Measurements from ENCODE around the gene LIPC. TPM values are rescaled to one million over a fixed set of nuclear protein-coding genes. Genes with fewer than 3 reads are reported as not detected.

Gene LIPC
- total and polyA plus RNA-seq, 9 of the 15 experiments (the other 6 are each of a cell fraction or from before 2014, with no cell fraction given): 0.07 to 0.41 (median 0.11) TPM; not detected in 2

DNA sequence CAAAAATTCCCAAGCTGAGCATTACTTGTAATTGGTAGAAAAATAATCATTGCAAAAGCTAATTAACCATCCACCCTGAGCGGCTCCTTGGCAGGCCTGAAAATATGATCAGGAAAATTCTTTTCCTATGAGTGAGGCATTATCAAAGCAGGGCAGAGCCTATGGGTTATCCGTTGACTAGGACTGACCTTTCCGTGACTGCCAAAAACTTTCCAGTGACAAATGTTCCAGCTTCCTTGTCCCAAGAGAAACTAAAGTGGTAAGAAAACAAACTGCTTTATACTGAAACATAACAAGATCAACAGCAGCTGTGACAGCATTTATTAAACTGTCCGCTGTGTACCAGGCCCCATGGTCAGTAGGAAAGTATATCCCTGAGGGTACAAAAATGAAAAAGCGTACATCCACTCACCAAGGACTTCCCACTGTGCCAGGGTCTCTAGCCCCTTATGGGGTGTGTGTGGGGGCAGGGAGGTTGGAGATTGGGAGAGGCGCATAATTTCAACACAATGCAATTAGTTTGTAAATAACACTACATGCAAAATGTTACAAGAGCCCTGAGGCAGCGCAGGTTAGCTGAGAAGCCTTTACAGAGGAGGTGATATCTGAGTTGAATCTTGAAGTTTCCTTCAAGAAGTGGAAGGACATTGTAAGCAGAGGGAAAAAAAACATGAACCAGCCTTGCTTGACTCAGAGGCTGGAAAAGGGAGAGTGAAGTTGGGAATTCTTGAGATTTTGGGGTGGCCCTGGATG is 8.5 kb downstream of the LIPC start:
- H2AFZ ChIP-seq (ENCODE audit: low read depth, low read length): peak overlapping the region; percentile 62
- WGBS (ENCODE audit: insufficient coverage, low coverage, missing lambda C conversion rate): 59% methylated on average over 7 of the region's 7 CpGs

More for the DNA sequence above, 8.5 kb downstream of the LIPC start:
- Histone ChIP-seq H3K9me1 (ENCODE audit: control insufficient read depth, insufficient read depth, low read length) (no peaks in the 10 kb centered on the region), H3K9ac (ENCODE audit: insufficient read depth in 1 of 2, low read depth in 2 of 2, low read length in 2 of 2) (peak overlapping the region in 1 of 2 experiments; percentile 56; a peak in 1 of 4 replicates), H3K36me3 (ENCODE audit: control insufficient read depth, insufficient read depth, low read length) (no peaks in the 10 kb centered on the region), H3K4me1 (replicated peaks in 1 of 2; ENCODE audit: control insufficient read depth in 2 of 2, insufficient read depth in 2 of 2, low read length in 2 of 2) (peaks cover 9 to 21% of the 10 kb centered on the region in 2 experiments), H3K79me2 (ENCODE audit: control insufficient read depth, insufficient read depth, low read length) (no peaks in the 10 kb centered on the region), H3K27ac (ENCODE audit: extremely low read depth, low read depth, low read length) (no peak overlapping the region), H3K4me2 (ENCODE audit: insufficient read depth, low read length) (no peak overlapping the region; the same call in 1 of the 2 replicates), H3K4me3 (no peak overlapping the region), H3K9me3 (replicated peaks; ENCODE audit: control insufficient read depth, insufficient read depth, low read depth, low read length) (no peaks in the 10 kb centered on the region), H3K27me3 (ENCODE audit: control insufficient read depth in 2 of 2, insufficient read depth in 2 of 2, low read length in 2 of 2) (no peaks in the 10 kb centered on the region), H4K20me1 (replicated peaks; ENCODE audit: control insufficient read depth, insufficient read depth, low read length) (no peaks in the 10 kb centered on the region)
- FAIRE-seq (peak; percentile 83), DNase-seq (ENCODE audit: extremely low read depth in 1 of 4, low spot score in 3 of 4) (no peak), ATAC-seq (peak; percentile 27; the same call in 1 of the 3 replicates)
- POLR2A ChIA-PET: interaction anchor here (1.0 to 1.4 kb wide), 3 partner anchors 37 to 310 kb away, joined by 3 to 4 read pairs (median 3); no protein-coding TSS in a partner anchor
- TF ChIP-seq, protein P1, sequence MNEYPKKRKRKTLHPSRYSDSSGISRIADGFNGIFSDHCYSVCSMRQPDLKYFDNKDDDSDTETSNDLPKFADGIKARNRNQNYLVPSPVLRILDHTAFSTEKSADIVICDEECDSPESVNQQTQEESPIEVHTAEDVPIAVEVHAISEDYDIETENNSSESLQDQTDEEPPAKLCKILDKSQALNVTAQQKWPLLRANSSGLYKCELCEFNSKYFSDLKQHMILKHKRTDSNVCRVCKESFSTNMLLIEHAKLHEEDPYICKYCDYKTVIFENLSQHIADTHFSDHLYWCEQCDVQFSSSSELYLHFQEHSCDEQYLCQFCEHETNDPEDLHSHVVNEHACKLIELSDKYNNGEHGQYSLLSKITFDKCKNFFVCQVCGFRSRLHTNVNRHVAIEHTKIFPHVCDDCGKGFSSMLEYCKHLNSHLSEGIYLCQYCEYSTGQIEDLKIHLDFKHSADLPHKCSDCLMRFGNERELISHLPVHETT (CRISPR knock-in tag; conservative IDR thresholded peaks at IDR 0.05 in 1 of 2, IDR thresholded peaks at IDR 0.05 in 1 of 2): no peak
- TF ChIP-seq FOSL1 (tag; conservative IDR thresholded peaks at IDR 0.05): peak; percentile 29; the same call in 1 of the 2 replicates
- in situ Hi-C loops (cut with MboI) (no loop called here), intact Hi-C loops (cut with micrococcal nuclease) (no loop called here)
- no TSS peak for BruUV-seq (replicated peaks)
- CTCF ChIA-PET (ENCODE audit: low intra/inter-chr PET ratio): no interaction called here
